ENCODE data around the gene NFIB. TPM values are rescaled to one million over a fixed set of nuclear protein-coding genes. Genes with fewer than 3 reads are reported as not detected.

NFIB gene
- polyA plus RNA-seq, 2 of the 4 experiments (the other 2 are of a cell fraction): 10.7 to 21.7 TPM

DNA sequence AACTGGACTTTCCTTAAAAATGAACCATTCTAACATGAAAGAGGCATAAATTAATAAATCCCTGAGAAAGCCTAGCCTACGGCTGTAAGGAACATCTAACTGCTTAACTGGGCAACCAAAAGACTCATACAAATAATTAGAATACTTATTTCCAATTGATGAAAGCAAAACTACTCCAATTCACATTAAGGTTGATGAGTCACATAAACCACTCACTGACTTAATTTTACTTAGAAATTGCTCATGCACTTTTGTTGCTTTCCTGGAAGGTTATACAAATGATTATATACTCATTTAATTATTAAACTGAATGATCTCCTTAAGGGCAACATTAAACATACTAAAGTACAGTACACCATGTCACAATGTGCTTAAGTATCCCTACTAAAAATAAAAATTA, 101.9 kb downstream of the NFIB start:
- DNase-seq (ENCODE audit: low read depth in 1 of 2, low spot score in 1 of 2) (no peak), FAIRE-seq (no peak), ATAC-seq (no peak)
- no peaks in the 10 kb centered on the region for H3K9me3 ChIP-seq
- TF ChIP-seq CHD2 (IDR thresholded peaks at IDR 0.05; ENCODE audit: low read length, partially characterized antibody): no peak
- TF ChIP-seq FOSL2 (IDR thresholded peaks at IDR 0.05): no peak
- TF ChIP-seq FOSL2 (CRISPR knock-in tag; IDR thresholded peaks at IDR 0.05): peak; percentile 54
- TF ChIP-seq HEYL (CRISPR knock-in tag; IDR thresholded peaks at IDR 0.05): no peak
- TF ChIP-seq, protein P1, sequence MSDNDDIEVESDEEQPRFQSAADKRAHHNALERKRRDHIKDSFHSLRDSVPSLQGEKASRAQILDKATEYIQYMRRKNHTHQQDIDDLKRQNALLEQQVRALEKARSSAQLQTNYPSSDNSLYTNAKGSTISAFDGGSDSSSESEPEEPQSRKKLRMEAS (IDR thresholded peaks at IDR 0.05): no peak
- TF ChIP-seq JUNB (IDR thresholded peaks at IDR 0.05): no peak
- 37% methylated on average over 1 of the region's 1 CpG for WGBS (ENCODE audit: missing lambda C conversion rate)
- H3K27ac ChIP-seq: peak overlapping the region; percentile 75 to 83
- CTCF ChIA-PET: interaction anchor here (0.6 to 1.5 kb wide), 2 partner anchors 134 to 142 kb away, joined by 3 to 4 read pairs; no protein-coding TSS in a partner anchor
- peaks cover 93% of the 10 kb centered on the region for H3K4me1 ChIP-seq
- peak overlapping the region; percentile 59 for H3K4me2 ChIP-seq
- H3K4me3 ChIP-seq: no peak overlapping the region
- POLR2A ChIA-PET: no interaction called here

DNA sequence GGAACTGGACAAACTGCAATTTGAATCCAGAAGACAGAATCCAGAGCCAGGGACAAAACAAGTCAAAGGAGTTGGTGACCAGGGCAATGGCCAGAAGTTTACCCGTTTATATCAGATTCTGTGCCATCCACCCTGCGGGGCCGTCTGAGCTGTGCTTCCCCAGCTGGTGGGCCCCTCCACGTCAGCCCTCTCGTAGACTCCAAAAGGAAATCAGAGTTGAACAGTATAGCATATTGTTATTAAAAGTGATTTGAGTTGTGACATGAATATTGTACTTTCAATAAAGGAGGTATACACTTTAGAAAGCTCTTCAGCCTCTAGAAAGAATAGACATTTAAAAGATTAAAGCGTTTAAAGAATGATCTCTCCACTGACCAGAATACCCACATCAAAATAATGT, 102.4 kb downstream of the NFIB start:
- DNase-seq (ENCODE audit: low read depth in 1 of 2, low spot score in 1 of 2) (no peak), FAIRE-seq (no peak), ATAC-seq (no peak)
- Histone ChIP-seq H3K9me3 (no peaks in the 10 kb centered on the region), H3K4me2 (peak overlapping the region; percentile 59), H3K27ac (peak overlapping the region; percentile 75 to 83), H3K4me3 (no peak overlapping the region), H3K4me1 (peaks cover 93% of the 10 kb centered on the region)
- no peak for TF ChIP-seq BHLHE40 (IDR thresholded peaks at IDR 0.05; ENCODE audit: low read depth, low read length)
- no peak for TF ChIP-seq ESRRA (IDR thresholded peaks at IDR 0.05; ENCODE audit: borderline replicate concordance, low read length)
- TF ChIP-seq RARB (CRISPR knock-in tag; IDR thresholded peaks at IDR 0.05): no peak
- no peak for TF ChIP-seq JUNB (IDR thresholded peaks at IDR 0.05)
- CTCF ChIA-PET: interaction anchor here (0.6 kb wide), 1 partner anchor 135 kb away, joined by 3 read pairs; no protein-coding TSS in a partner anchor
- 91% methylated on average over 6 of the region's 6 CpGs for WGBS (ENCODE audit: missing lambda C conversion rate)
- POLR2A ChIA-PET: interaction anchor here (1.0 kb wide), 1 partner anchor 103 kb away, joined by 7 read pairs; no protein-coding TSS in a partner anchor

DNA sequence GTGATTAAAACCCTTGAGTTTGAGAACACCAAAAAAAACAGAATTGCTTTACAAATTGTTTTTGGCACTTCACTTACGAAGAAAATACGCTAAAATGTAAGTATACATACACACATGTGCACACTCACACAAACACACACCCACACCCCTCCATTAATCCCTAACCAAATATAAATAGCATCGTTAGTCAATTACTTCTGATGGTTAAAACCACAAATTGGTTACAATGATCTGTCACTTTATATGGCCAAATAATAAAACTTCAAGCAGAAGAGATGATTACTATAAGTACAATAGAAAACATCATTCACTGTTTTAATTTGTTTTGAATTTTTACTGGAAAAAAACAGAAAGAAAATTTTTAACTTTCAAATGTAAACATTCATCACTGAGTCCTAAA, 103.5 kb downstream of the NFIB start:
- ChIA-PET CTCF (no interaction called here), POLR2A (no interaction called here)
- TF ChIP-seq, protein P1 (IDR thresholded peaks at IDR 0.05): no peak
- no peak for TF ChIP-seq GATA3 (IDR thresholded peaks at IDR 0.05; ENCODE audit: borderline replicate concordance)
- no peak for TF ChIP-seq SREBF2 (IDR thresholded peaks at IDR 0.05)
- no peak for TF ChIP-seq CHD4 (IDR thresholded peaks at IDR 0.05; ENCODE audit: borderline replicate concordance)
- TF ChIP-seq EHMT2 (IDR thresholded peaks at IDR 0.05; ENCODE audit: low read depth): no peak
- no peak for TF ChIP-seq MAFK (IDR thresholded peaks at IDR 0.05; ENCODE audit: partially characterized antibody)
- TF ChIP-seq BHLHE40 (IDR thresholded peaks at IDR 0.05; ENCODE audit: low read depth, low read length): no peak
- no peak for TF ChIP-seq CBX8 (IDR thresholded peaks at IDR 0.05)
- ATAC-seq: no peak
- H3K4me2 ChIP-seq: peak overlapping the region; percentile 59; the same call in 2 of the 3 replicates
- H3K27ac ChIP-seq: peak overlapping the region in 1 of 2 experiments; percentile 83; a peak in 1 of 6 replicates
- DNase-seq (ENCODE audit: low read depth in 1 of 2, low spot score in 1 of 2): no peak
- no peaks in the 10 kb centered on the region for H3K9me3 ChIP-seq
- no peak overlapping the region for H3K4me3 ChIP-seq
- H3K4me1 ChIP-seq: peaks cover 96% of the 10 kb centered on the region
- FAIRE-seq: no peak
- WGBS (ENCODE audit: missing lambda C conversion rate): 85% methylated on average over 3 of the region's 3 CpGs

DNA sequence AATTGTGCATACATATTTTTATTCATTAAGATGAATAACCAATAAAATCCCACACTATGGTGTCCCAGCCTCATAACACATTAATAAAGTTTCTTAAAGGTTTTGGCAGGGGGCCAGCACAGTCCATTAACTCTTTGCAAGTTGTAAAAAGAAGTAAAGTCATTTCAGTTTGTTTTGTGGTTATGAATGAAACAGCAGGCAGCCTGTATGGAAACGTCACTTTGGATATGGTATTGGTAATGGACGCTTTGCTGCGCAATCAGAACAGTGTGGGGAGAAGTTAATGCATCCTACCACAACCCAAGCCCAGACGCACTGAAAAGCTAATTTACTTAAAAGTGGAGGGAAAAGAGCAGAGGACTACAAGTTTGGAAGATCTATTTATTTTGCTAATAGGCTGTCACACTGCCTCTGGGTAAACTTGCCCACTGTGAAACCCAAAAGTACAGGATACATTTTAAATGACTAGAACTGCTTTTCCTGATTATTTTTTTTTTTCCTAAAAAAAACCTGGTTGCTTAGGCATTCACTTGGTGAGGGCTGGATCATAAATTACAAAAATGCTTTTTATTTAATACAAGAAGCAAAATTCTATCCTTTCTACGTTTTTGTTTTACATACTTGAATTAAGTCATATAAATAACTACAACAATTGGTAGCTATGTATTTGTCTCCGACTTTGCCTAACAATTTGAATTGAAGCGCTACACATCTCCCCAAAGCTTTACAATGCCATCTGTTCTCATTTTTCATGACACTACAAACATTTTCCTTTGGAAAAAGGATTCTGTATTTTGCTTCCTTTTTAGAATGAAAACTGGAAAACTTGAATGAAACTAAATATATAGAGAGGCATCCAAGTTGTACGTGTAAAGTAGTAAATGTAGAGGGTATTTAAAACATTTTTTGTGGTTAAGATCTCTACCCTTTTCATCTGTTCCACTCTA, 104.3 kb downstream of the NFIB start:
- no peak for ATAC-seq
- WGBS (ENCODE audit: missing lambda C conversion rate): 69% methylated on average over 8 of the region's 8 CpGs
- no peak overlapping the region for H3K4me3 ChIP-seq

More for the DNA sequence above, 104.3 kb downstream of the NFIB start:
- no peak for DNase-seq (ENCODE audit: low read depth in 1 of 2, low spot score in 1 of 2)
- ChIA-PET POLR2A (no interaction called here), CTCF (interaction anchor here (1.1 kb wide), 1 partner anchor 70 kb away, joined by 3 read pairs; no protein-coding TSS in a partner anchor)
- peak overlapping the region; percentile 54 to 83; a peak in 4 of 6 replicates for H3K27ac ChIP-seq
- FAIRE-seq: peak; percentile 23
- peak overlapping the region; percentile 59 for H3K4me2 ChIP-seq
- H3K9me3 ChIP-seq: no peaks in the 10 kb centered on the region
- TF ChIP-seq EP300 (IDR thresholded peaks at IDR 0.05): no peak
- TF ChIP-seq, protein P2, sequence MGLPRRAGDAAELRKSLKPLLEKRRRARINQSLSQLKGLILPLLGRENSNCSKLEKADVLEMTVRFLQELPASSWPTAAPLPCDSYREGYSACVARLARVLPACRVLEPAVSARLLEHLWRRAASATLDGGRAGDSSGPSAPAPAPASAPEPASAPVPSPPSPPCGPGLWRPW (IDR thresholded peaks at IDR 0.05): no peak
- TF ChIP-seq, protein P3, sequence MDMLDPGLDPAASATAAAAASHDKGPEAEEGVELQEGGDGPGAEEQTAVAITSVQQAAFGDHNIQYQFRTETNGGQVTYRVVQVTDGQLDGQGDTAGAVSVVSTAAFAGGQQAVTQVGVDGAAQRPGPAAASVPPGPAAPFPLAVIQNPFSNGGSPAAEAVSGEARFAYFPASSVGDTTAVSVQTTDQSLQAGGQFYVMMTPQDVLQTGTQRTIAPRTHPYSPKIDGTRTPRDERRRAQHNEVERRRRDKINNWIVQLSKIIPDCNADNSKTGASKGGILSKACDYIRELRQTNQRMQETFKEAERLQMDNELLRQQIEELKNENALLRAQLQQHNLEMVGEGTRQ (IDR thresholded peaks at IDR 0.05): no peak
- TF ChIP-seq JUN (IDR thresholded peaks at IDR 0.05): no peak
- no peak for TF ChIP-seq EHF (CRISPR knock-in tag; IDR thresholded peaks at IDR 0.05)
- TF ChIP-seq CHD2 (IDR thresholded peaks at IDR 0.05; ENCODE audit: low read length, partially characterized antibody): no peak
- TF ChIP-seq TFCP2L1 (CRISPR knock-in tag; IDR thresholded peaks at IDR 0.05): no peak
- TF ChIP-seq, protein P1 (IDR thresholded peaks at IDR 0.05): no peak
- H3K4me1 ChIP-seq: peaks cover 95% of the 10 kb centered on the region

Measured in A549 (cell line).